Right ventricle myocardium superior (tissue), 1 donor: ENCODE measurements around the gene IPO5. TPM values are rescaled to one million over a fixed set of nuclear protein-coding genes. Genes with fewer than 3 reads are reported as not detected.
"Not testable (repeated sequence)": the region's sequence is repeated elsewhere in the genome, so short reads cannot be mapped to it uniquely, and the experiment has no call there.

Source experiments
- ATAC-seq: fragments of 200-7000 bp; cut with Tn5 transposase; one replicate; pipeline ENCODE4 v1.9.1; 2020; ENCODE audit warnings: mild to moderate bottlenecking; ENCODE audit not compliant: poor library complexity
- DNase-seq: peaks from one replicate; pipeline ENCODE4 v3.0.0-alpha.2; 2020
- intact Hi-C: fragments of 100-400 bp; cut with DNase I; formaldehyde crosslinking; loops from one replicate; pipeline ENCODE4 v1.11.2; 2022
- total RNA-seq: library from RNA; stranded (reverse); fragmentation: NEBNext Ultra II Directional; extraction: Animal tissue kit (Norgen Biotek cat#: 25700); gene quantifications from one replicate; pipeline ENCODE4 v1.2.1, GENCODE V29; 2021
- donor health status: DM: no; HTN: yes; CAD: no; lungs with severe emphysema.

The IPO5 gene
- total RNA-seq, 1 donor from 2014 or later: 86.5 TPM

DNA sequence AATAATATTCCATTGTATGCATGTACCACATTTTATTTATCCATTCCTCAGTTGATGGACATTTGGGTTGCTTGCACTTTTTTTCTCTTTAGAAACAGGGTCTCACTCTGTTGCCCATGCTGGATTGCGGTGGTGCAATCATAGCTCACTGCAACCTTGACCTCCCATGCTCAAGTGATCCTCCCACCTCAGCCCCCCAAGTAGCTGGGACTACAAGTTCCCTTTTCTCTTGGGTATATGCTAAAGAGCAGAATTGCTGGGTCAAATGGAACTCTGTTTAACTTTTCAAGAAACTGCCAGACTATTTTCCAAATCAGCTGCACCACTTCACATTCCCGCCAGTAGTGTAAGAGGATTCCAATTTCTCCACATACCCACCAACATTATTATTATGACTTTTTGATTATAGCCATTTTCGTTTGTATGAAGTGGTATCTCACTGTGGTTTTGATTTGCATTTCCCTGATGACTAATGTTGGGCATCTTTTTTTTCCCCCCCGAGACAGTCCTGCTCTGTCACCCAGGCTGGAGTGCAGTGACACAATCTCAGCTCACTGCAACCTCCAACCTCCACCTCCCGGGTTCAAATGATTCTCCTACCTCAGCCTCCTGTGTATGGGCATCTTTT, 7.6 kb upstream of the IPO5 start:
- ATAC-seq (no peak), DNase-seq (no peak)
- intact Hi-C loops: no loop called here

DNA sequence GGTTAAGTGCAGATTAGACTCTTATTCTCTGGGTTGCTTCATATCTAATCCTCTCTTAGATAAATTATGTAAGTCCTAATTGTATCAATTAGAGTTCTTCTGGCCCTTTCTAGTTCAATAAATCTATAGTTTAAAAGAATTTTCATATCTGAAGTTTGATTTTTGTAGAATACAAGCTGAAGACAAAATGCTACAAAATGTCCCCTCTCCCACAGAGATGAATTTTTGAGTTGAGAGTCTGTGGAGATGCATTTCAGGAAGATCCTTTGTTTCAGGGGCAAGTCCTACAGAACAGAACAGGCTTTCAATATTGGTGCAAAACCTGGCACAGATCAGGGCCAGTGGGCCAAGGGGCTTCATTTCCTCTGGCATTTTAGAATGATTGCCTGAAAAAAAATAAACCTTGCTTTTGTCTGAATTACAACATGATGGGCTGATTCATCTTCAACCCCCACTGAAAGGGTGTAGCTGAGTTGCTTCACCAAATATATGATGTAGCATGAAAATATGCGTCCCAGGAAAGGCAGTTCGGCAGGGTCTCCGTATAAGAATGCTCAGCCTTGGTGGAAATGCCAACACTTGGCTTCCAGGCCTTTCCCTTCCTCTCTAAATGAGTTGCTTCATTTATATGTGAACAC, 6.4 kb upstream of the IPO5 start:
- intact Hi-C loops: no loop called here

DNA sequence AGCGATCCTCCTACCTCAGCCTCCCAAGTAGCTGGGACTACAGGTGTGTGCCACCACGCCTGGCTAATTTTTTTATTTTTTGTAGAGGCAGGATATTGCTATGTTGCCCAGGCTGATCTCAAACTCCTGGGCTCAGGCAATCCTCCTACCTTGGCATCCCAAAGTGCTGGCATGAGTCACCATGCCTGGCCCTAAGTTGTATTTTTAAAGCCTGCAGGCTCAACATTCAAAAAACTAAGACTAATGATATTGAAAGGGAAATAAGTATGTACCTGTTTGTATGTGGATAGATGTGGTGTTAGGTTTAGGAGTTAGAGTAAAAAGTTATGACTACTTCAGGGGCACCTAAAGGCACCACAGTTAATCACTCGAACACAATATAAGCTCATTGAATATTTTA, 5.4 kb upstream of the IPO5 start:
- intact Hi-C loops: no loop called here
- DNase-seq (no peak), ATAC-seq (no peak)

More for the DNA sequence above, 6.4 kb upstream of the IPO5 start:
- ATAC-seq: no peak
- DNase-seq: no peak

DNA sequence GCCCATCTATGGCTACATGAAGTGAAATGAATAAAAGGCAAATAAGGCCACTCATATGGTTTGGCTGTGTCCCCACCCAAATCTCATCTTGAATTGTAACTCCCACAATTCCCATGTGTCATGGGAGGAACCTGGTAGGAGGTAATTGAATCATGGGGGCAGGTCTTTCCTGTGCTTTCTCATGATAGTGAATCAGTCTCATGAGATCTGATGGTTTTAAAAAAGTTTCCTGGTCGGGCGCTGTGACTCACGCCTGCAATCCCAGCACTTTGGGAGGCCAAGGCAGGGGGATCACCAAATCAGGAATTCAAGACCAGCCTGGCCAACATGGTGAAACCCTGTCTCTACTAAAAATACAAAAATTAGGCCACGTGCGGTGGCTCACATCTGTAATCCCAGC, 4.2 kb upstream of the IPO5 start:
- intact Hi-C loops, ATAC-seq, DNase-seq: not testable (repeated sequence)

DNA sequence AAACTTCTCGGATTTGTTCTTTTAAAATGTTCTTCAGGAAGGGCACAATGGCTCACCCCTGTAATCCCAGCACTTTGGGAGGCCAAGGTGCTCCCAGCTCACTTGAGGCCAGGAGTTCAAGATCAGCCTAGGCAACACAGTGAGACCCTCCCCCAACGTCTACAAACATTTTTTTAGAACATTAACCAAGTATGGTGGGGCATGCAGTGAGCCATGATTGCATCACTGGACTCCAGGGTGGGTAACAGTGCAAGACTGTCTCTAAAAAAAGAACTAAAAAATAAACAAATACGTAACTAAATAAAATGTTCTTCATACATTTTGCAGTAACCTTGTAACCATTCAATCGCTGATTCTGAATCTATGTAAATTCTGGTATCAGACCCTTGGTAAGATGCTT, 2.1 kb upstream of the IPO5 start:
- ATAC-seq (no peak), DNase-seq (no peak)
- intact Hi-C loops: no loop called here

DNA sequence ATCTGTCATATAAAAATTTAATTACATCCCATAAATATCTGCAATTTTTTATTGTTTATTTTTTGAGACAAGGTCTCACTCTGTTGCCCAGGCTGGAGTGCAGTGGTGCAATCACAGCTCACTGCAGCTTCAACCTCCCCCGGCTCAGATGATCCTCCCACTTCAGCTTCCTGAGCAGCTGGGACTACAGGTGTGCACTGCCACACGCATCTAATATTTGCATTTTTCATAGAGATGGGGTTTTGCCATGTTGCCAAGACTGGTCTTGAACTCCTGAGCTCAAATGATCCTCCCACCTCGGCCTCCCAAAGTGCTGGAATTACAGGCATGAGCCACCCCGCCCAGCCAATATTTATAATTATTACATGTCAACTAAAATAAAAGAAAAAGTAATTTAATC, 644 bp upstream of the IPO5 start:
- ATAC-seq, intact Hi-C loops, DNase-seq: not testable (repeated sequence)

DNA sequence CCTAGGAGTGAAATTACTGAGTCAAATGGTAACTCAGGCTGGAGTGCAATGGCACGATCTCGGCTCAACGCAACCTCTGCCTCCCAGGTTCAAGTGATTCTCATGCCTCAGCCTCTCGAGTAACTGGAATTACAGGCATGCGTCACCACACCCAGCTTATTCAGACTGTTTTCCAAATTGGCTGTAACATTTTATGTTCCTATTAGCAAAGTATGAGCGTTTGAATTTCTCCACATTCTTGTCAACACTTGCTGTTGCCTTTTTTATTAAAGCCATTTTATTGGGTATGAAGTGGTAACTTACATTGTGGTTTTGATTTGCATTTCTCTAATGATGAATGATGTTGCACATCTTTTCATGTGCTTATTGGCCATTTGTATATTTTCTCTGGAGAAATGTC, 7.9 kb downstream of the IPO5 start:
- ATAC-seq: no peak
- intact Hi-C loops: no loop called here
- no peak for DNase-seq

DNA sequence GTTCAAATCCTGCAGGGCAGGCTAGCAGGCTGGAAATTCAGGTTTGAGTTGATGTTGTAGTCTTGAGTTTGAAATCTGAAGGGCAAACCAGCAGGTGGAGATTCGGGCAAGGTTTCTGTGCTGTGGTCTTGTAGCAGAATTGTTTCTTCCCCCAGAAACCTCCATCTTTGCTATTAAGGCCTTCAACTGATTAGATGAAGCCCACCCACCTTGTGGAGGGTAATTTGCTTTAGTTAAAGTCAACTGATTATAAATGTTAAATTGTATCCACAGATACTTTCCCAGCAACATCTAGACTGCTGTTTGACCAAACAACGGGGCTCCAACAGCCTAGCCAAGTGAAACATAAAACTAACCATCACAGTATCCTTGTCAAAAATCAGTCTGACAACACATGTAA, 9.4 kb downstream of the IPO5 start:
- DNase-seq (no peak), ATAC-seq (no peak)
- intact Hi-C loops: no loop called here

DNA sequence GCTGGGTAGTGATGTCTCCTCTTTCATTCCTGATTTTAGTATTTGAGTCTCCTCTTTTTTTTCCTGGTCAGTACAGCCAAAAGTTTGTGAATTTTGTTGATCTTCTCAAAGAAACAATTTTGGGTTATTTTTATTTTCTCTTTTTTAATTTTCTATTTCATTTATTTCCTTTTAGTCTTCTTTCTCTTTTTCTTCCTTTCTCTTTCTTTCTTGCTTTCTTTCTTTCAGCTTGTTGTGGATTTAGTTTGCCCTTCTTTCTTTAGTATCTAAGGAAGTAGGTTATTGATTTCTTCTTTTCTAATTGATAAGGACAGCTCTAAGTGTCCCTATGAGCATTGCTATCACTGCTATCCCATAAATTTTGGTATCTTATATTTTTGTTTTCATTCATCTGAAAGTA, 13.8 kb downstream of the IPO5 start:
- no peak for ATAC-seq
- intact Hi-C loops: no loop called here
- DNase-seq: no peak

DNA sequence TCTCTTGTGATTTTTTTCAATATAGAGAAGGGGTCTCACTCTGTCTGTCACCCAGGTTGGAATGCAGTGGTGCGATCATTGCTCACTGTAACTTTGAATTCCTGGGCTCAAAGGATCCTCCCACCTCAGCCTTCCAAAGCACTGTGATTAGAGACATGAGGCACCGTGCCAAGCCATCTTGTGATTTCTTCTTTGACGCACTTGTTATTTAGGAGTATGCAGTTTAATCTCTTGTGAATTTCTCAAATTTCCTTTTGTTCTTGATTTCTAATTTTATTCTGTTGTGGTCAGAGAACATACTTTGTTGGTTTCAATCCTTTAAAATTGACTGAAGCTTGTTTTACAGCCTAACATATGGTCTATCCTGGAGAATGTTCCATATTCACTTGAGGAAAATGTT, 14.5 kb downstream of the IPO5 start:
- DNase-seq: no peak
- no peak for ATAC-seq
- intact Hi-C loops: no loop called here

DNA sequence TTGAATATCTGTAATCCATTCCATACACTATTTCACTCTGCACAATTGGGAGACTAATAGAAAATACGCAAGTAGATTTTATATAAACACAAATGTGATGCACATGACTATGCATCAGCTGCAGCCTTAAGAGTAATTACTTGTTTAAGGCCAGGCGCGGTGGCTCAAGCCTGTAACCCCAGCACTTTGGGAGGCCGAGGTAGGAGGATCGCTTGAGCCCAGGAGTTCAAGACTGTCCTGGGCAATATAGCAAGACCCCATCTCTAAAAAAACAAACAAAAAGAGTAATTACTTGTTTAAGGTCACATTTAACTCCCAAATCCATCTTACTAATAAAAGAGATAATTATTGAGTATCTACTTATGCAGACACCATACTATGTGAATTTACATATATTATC, 18.0 kb downstream of the IPO5 start:
- DNase-seq (no peak), ATAC-seq (no peak)
- intact Hi-C loops: loop anchor here (10.0 kb wide), 1 partner anchor 117 kb away; no protein-coding TSS in a partner anchor

DNA sequence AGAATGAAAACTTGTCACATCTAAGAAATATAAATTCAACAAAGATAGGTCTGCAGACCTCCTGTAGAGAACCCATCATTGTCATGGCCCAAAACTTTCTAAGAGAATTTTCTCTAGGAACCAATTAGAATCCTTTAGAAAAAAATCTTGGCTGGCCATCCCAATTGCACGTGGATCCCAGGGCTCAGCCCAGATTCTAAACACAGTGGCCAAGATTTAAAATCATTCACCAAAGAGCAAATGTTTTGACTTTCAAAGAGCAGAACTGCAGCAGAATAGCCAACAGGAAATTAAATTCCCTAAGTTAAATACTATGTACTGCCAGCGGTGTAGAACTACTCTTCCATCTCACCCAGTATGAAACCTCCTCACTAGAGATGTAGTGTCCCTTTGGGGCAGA, 21.3 kb downstream of the IPO5 start:
- no peak for ATAC-seq
- intact Hi-C loops: loop anchor here (10.0 kb wide), 1 partner anchor 120 kb away; no protein-coding TSS in a partner anchor

DNA sequence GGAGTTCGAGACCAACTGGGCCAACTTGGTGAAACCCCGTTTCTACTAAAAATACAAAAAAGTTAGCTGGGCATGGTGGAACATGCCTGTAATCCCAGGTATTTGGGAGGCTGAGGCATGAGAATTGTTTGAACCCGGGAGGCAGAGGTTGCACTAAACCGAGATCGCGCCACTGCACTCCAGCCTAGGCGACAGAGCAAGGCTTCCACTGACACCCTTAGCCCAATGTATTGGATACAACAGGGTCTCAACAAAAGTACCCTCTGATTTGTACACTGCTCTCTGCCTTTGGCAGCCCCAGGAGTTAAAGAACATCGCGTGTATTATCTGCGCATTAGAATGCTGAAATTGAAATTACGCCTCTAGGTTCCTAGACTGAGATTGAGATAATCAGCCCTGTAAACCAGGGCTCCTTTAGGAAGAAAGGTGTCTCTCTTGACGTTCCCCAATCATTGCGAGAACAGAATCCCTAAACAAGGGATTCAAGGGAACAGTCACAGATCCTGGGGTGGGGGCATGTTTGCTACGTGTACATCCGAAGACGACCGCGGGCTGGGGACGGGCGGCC, 21.9 kb downstream of the IPO5 start:
- ATAC-seq (no peak), DNase-seq (no peak)
- intact Hi-C loops: loop anchor here (10.0 kb wide), 1 partner anchor 121 kb away; no protein-coding TSS in a partner anchor

More for the DNA sequence above, 21.3 kb downstream of the IPO5 start:
- no peak for DNase-seq

DNA sequence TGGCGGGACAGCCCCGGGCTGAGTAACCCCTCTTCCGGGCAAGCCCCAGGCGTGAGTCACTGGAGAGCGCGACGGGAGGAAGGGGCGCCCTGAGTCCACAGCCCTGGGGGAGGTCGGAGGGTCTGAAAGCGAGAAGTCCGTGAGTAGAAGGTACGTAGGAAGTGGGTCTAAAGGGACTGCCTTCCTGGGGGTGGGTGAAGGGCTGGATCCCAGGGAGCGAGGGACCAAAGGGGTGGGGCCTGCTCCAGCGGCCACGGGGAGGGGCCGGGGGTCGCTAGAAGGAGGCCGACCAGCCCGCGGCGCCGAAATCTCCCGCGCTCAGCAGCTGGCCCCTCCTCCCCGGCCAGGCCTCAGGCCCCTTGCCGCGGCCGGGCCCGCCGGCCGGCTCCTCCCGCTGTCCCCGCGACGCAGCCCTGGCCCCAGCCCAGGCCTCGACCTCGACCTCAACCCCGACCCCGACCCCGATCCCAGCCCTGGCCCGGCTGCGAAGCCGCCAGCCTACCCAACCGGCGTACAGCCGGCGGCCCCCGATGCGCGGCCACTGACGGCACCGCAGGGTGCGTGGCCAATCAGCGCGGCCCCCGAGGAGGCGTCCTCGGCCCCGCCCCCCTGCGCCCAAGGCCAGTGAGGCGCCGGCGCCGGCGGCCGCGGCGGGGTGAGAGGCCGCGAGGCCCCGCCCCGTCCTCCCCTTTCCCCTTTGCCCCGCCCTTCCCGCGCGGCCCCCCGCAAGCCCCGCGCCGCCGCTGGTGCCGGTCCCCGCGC, 22.6 kb downstream of the IPO5 start:
- intact Hi-C loops: loop anchor here (10.0 kb wide), 1 partner anchor 121 kb away; no protein-coding TSS in a partner anchor
- ATAC-seq (peak; percentile 99), DNase-seq (peak; percentile 94)

DNA sequence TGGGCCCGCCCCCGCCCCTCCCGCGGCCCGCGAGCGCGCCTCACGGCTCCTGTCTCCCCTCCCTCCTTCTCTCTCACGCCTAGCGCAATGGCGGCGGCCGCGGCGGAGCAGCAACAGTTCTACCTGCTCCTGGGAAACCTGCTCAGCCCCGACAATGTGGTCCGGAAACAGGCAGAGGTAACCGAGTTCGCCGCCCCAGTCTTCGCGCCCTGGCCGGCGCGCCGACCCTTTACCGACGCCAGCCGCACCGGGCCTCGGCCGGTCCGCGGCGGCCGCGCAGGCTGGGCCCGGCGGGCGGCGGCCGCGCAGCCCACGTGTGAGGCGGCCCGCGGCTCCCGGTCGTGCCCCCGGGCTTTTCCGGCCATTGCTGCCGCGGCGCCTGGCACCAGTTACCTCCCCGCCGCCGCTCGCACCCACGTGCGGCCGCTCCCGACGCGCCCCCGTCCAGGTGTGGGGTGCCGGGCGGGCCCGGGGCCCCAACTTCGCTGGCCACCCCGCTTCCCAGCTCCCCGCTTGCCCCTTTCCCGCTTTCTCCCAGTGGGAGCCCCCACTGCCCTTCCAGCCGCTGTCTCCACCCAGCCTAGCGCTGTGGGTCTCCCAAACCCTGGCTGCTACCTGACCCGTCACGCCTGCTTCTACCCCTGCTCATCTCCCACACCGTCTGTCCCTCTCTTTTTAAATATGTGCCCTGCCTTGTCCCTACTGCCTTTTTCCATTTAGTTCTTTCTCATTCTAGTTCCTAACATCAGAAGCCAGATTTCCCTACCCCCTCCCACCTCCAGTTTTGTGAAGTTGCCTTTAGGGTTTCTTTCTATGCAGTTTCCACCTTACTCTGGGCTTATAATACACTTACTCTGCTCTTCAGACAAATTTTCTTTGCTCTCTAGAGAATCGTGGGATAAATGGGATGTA, 23.4 kb downstream of the IPO5 start:
- ATAC-seq: peak; percentile 38
- no peak for DNase-seq
- intact Hi-C loops: loop anchor here (10.0 kb wide), 1 partner anchor 122 kb away; no protein-coding TSS in a partner anchor

DNA sequence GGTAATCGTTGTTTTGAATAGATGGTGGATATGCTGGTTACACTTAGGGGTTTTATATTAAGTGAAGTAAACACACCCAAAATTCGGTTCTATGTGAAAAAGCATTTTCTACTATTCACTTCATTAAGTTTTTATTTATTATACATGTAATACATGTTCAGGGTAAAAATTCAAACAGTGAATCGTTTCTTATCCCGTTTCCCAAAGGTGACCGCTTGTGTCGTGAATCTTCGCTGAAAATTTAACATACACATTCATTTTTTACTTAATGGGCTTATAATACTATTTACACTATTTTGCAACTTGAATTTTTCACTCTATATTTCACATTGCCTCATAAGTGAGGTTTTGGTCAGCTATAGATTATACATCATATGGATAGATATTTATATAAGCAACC, 24.5 kb downstream of the IPO5 start:
- intact Hi-C loops: loop anchor here (10.0 kb wide), 1 partner anchor 123 kb away; no protein-coding TSS in a partner anchor
- ATAC-seq: no peak
- DNase-seq: no peak

DNA sequence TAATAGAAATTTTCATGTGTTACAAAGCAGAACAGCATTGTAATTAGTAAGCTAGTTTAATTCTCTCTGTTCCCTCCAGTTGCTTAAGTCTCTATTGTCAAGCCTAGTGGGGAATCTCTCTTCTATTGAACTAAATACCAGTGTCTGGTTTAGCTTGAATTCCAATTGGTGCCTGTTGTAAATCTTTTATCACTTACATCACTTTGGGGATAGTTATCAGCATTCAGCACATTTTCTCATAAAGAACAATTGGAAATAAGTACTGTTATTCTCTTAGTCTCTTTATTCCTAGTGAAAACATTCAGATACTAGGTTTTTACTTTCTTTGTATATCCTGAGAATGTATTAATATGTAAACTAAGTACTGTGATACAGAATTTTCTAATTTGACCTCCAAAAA, 25.2 kb downstream of the IPO5 start:
- intact Hi-C loops: loop anchor here (10.0 kb wide), 1 partner anchor 124 kb away; no protein-coding TSS in a partner anchor
- ATAC-seq (no peak), DNase-seq (no peak)

DNA sequence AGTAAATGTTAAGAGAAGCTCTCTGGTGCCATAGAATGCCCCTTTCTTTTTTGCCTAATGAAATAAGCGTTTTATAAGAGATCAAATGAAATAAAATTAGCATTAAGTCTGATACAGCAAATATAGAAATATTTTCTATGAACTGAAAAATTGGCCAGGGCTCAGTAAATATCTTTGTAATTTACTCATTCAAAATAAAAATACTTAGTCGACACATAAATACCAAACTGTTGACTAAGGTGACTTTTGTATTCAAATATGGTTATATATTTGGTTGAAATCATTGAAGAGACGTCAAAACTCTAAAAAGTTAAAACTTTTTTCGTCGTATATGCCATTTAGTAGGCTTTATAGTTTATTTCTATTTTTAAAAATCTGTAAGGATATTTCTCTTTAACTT, 25.6 kb downstream of the IPO5 start:
- ATAC-seq (no peak), DNase-seq (no peak)
- intact Hi-C loops: loop anchor here (10.0 kb wide), 1 partner anchor 124 kb away; no protein-coding TSS in a partner anchor
